ENCODE measurements around the gene FFAR2.
"Not testable (repeated sequence)": the region's sequence is repeated elsewhere in the genome, so short reads cannot be mapped to it uniquely, and the experiment has no call there.

The FFAR2 gene

DNA sequence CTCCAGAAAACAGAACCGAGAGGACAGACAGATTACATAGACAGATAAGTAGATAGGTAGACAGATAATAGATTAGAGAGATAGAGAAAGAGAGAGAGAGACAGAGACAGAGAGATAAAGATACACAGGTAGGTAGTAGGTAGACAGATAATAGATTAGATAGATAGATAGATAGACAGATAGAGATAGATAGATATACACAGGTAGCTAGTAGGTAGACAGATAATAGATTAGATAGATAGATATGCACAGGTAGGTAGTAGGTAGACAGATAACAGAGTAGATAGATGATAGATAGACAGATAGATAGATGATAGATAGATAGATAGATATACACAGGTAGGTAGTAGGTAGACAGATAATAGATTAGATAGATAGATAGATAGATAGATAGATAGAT lies 10.1 kb downstream of the FFAR2 start:
- DNase-seq (ENCODE audit: low spot score): no peak
- TF ChIP-seq, protein P1, sequence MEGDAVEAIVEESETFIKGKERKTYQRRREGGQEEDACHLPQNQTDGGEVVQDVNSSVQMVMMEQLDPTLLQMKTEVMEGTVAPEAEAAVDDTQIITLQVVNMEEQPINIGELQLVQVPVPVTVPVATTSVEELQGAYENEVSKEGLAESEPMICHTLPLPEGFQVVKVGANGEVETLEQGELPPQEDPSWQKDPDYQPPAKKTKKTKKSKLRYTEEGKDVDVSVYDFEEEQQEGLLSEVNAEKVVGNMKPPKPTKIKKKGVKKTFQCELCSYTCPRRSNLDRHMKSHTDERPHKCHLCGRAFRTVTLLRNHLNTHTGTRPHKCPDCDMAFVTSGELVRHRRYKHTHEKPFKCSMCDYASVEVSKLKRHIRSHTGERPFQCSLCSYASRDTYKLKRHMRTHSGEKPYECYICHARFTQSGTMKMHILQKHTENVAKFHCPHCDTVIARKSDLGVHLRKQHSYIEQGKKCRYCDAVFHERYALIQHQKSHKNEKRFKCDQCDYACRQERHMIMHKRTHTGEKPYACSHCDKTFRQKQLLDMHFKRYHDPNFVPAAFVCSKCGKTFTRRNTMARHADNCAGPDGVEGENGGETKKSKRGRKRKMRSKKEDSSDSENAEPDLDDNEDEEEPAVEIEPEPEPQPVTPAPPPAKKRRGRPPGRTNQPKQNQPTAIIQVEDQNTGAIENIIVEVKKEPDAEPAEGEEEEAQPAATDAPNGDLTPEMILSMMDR (IDR thresholded peaks at IDR 0.05; ENCODE audit: extremely low read depth, missing control alignments): no peak

DNA sequence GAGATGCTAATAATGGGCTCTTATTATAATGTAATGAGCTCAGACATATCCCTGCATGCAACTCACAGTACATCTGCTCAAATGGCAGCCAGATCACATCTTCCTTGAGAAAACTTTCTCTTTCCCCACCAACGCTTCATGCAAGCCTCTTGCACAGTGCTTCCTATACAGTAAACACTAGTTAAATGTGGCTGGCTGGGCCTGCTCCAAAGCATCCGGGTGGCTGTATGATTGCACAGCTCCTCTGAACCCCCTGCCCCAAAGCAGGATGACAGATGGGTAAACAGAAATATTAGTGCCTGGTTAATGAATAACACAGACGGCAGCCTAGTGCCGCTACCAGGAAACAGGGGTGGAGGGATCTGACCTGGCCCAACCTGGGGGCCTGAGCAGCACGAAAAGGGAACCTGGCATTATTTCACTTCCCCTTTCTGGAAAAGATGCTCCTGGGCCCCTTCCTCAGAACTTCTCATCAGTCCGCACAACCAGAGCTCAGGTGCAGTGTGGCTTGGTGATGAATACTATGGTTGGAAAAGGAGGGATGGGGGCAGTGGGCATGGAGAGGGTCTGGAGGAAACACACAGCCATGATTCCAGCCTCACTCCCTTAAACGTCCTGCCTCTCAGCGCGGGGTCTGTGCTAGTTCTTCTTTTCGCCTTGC lies 10.8 kb downstream of the FFAR2 start:
- TF ChIP-seq, protein P1 (IDR thresholded peaks at IDR 0.05; ENCODE audit: extremely low read depth, missing control alignments): no peak
- peak; percentile 52 for DNase-seq (ENCODE audit: low spot score)

DNA sequence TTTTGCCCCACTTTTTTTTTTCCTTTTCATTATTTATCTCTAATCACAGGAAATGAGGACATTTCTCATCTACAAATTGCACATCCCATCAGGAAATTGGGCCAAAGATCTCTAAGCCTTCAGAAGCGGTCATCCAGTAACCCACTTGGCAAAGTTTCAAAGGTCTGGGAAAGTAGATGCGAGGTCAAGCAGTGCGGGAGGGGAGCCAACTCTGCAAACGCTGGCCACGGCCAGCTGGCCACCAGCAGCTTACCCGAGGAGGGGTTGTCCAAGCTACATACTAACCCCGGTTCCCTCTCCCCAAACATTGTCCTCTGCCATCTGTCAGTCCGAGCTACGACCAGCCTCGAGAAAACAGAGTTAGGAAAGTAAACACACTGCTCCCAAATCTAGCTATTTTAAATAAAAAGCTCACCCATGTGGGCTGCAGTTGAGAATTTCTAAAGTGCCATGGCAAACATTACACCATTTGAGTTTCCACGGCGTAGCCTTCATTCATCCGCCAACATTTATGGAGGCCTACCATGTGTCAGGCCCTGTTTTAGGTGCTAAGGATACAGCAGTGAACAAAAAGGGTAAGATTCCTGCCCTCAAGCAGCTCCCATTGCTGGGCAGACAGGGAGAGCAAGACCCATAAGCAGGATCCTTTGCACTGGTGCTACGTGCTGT lies 11.5 kb downstream of the FFAR2 start:
- TF ChIP-seq, protein P1 (IDR thresholded peaks at IDR 0.05; ENCODE audit: extremely low read depth, missing control alignments): no peak
- DNase-seq (ENCODE audit: low spot score): no peak

DNA sequence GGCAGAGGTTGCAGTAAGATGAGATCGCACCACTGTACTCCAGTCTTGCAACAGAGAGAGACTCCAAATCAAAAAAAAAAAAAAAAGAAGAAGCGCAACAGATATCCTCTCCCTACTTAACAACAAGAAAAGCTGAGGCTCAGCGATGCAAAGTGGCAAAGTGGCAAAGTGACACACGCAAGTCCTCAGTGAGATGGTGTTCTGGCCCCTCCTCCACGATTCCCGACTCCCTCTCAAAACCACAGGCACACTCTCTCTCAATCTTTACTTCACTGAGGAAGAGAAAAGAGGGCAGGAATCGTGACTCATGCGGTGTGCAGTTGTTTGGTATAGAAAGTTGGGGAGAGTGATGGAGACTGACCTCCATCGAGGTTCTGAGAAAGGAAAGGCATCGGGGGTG lies 12.6 kb downstream of the FFAR2 start:
- TF ChIP-seq, protein P1 (IDR thresholded peaks at IDR 0.05; ENCODE audit: extremely low read depth, missing control alignments): no peak
- DNase-seq (ENCODE audit: low spot score): no peak

DNA sequence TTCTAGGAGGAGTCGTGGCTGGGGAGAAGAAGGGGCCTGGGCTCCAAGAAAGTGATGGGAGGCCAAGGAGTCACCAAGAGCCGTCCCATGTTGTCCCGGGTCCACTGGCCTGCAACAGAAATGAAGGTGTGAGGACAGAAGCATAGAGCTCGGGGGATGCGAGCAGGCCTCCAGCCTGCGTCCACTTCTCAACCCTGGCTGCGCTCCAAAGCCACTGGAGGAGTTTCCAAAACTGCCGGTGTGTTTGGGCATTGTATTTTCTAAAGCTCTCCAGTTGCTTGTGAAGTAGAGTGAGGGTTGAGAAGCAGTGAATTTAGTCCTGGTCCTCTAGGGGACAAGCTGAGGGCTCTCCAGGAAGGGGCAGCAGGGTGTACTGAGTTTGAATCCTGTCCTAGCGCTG lies 13.0 kb downstream of the FFAR2 start:
- DNase-seq (ENCODE audit: low spot score): no peak
- TF ChIP-seq, protein P1 (IDR thresholded peaks at IDR 0.05; ENCODE audit: extremely low read depth, missing control alignments): no peak

DNA sequence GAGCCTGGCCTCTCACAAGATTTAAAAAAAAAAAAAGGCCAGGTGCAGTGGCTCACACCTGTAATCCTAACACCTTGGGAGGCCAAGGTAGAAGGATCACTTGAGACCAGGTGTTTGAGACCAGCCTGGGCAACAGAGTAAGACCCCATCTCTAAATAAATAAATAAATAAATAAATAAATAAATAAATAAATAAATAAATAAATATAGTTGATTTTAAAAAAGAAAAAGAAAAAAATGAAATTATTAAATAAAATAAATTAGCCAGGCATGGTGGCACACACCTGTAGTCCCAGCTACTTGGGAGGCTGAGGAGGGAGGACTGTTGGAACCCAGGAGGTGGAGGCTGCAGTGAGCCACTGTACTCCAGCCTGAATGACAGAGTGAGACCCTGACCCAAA lies 13.7 kb downstream of the FFAR2 start:
- not testable (repeated sequence) for DNase-seq (ENCODE audit: low spot score)

DNA sequence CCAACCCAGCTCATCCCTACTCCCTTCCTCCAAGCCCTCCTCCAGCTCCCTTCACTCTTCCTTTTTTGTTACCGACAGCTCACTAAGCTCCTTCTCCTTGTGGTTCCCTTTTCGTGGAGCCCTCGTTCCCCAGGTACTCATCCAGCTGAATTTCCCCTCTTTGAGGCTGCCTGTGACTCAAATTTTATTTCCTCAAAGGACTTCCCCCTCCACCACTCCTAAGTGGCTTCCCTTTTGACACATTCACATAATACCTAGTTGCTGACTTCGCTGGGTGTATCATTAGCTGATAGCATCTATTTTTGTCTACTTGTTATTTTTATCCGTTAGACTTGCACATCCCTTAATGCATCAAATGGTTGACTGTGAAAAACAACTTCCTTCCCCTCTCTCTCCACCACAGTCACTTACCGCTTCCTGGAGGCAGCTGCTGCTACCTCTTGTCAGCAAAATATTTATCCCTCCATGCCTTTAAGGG lies 14.5 kb downstream of the FFAR2 start:
- TF ChIP-seq, protein P1 (IDR thresholded peaks at IDR 0.05; ENCODE audit: extremely low read depth, missing control alignments): no peak
- peak; percentile 74 for DNase-seq (ENCODE audit: low spot score)

DNA sequence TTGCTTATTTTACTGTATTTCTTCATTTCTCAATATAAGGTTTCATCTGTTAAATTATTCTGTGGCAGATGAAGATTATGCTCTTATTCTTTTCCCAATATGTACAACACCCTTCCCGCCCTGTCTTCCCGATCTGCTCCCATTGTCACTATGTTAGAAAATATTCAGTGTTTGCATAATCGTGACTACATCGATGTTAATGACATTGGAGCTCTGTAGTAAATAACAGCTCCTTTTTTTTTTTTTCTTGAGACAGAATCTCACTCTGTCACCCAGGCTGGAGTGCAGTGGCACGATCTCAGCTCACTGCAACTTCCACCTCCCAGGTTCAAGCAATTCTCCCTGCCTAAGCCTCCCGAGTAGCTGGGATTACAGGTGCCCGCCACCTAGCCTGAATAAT lies 14.9 kb downstream of the FFAR2 start:
- DNase-seq (ENCODE audit: low spot score): not testable (repeated sequence)

All from GM20000 (cell line).